Hepatocyte (in vitro differentiated cells): ENCODE data around the gene UBL5. TPM values are rescaled to one million over a fixed set of nuclear protein-coding genes. Genes with fewer than 3 reads are reported as not detected.

ENCODE experiments used
- DNase-seq: peaks from one replicate; pipeline ENCODE4 v3.0.0-alpha.2; 2016; ENCODE audit warnings: low spot score
- H2AFZ ChIP-seq: fragments of 200-600 bp; sonication (generic); 2 replicates; pipeline ENCODE4 v1.6.0; 2016; ENCODE audit warnings: antibody characterized with exemption, mild to moderate bottlenecking
- H3K27ac ChIP-seq: fragments of 200-600 bp; sonication (generic); 2 replicates; pipeline ENCODE4 v1.5.1; 2016; ENCODE audit warnings: mild to moderate bottlenecking
- H3K27me3 ChIP-seq: fragments of 200-600 bp; sonication (generic); 2 replicates; pipeline ENCODE4 v1.6.1; 2016
- H3K36me3 ChIP-seq: fragments of 200-600 bp; sonication (generic); replicated peaks from 2 replicates; pipeline ENCODE4 v1.5.1; 2016; ENCODE audit warnings: low read depth; ENCODE audit not compliant: insufficient read depth
- H3K4me1 ChIP-seq: fragments of 200-600 bp; sonication (generic); 2 replicates; pipeline ENCODE4 v1.5.1; 2016; ENCODE audit warnings: mild to moderate bottlenecking, moderate library complexity; ENCODE audit not compliant: insufficient read depth
- H3K4me2 ChIP-seq: fragments of 200-600 bp; sonication (generic); 2 replicates; pipeline ENCODE4 v1.6.0; 2016
- H3K4me3 ChIP-seq: fragments of 200-600 bp; sonication (generic); 2 replicates; pipeline ENCODE4 v1.5.1; 2016; ENCODE audit warnings: mild to moderate bottlenecking
- H3K79me2 ChIP-seq: fragments of 200-600 bp; sonication (generic); 2 replicates; pipeline ENCODE4 v1.6.0; 2017; ENCODE audit warnings: mild to moderate bottlenecking
- H3K9me2 ChIP-seq: fragments of 200-600 bp; sonication (generic); replicated peaks from 2 replicates; pipeline ENCODE4 v1.6.0; 2017; ENCODE audit warnings: mild to moderate bottlenecking; ENCODE audit not compliant: insufficient read depth
- H3K9me3 ChIP-seq: fragments of 200-600 bp; sonication (generic); 2 replicates; pipeline ENCODE4 v1.5.1; 2016; ENCODE audit warnings: low read depth, mild to moderate bottlenecking
- H4K20me1 ChIP-seq: fragments of 200-600 bp; sonication (generic); 2 replicates; pipeline ENCODE4 v1.6.0; 2016; ENCODE audit warnings: mild to moderate bottlenecking; ENCODE audit not compliant: insufficient read depth, poor library complexity, severe bottlenecking
- CTCF ChIP-seq: fragments of 200-600 bp; sonication (generic); IDR thresholded peaks from 2 replicates; pipeline ENCODE4 v1.5.1; 2016; ENCODE audit warnings: antibody characterized with exemption, mild to moderate bottlenecking; ENCODE audit not compliant: poor library complexity
- EZH2 ChIP-seq: fragments of 200-600 bp; sonication (generic); IDR thresholded peaks from 2 replicates; pipeline ENCODE4 v1.6.1; 2016; ENCODE audit warnings: antibody characterized with exemption, mild to moderate bottlenecking, borderline replicate concordance
- EZH2phosphoT487 ChIP-seq: fragments of 200-600 bp; sonication (generic); IDR thresholded peaks from one replicate; pipeline ENCODE4 v1.6.1; 2018; ENCODE audit warnings: antibody characterized with exemption, mild to moderate bottlenecking, low read depth, moderate library complexity; ENCODE audit not compliant: unreplicated experiment, severe bottlenecking
- WGBS: methylation state at CpG from one replicate; pipeline ENCODE4 v1.1.6; 2016; ENCODE audit warnings: low lambda C conversion rate; ENCODE audit errors: missing lambda C conversion rate; 5-methylcytosine and 5-hydroxymethylcytosine counted together
- polyA plus RNA-seq: library from polyadenylated mRNA; unstranded; fragments of >200 nt; fragmentation: Nextera tagmentation; extraction: Ambion mirVana; gene quantifications from 2 replicates; pipeline ENCODE4 v1.2.1, GENCODE V29; 2016
- small RNA-seq: library from RNA; depleted of rRNA; stranded (forward); fragments of <200 nt; gene quantifications from one replicate; pipeline ENCODE3, GENCODE V24; 2014
- total RNA-seq: library from RNA; depleted of rRNA; stranded (reverse); fragments of >200 nt; gene quantifications from 2 replicates; pipeline ENCODE4 v1.2.3, GENCODE V29; 2014

The UBL5 gene
- total and polyA plus RNA-seq, 2 experiments from 2014 or later = 528 to 613 TPM

- no peak overlapping the region for H3K4me2 ChIP-seq
- H3K27me3 ChIP-seq = no peaks in the 10 kb centered on the region
- H3K4me3 ChIP-seq = no peak overlapping the region
- no peaks in the 10 kb centered on the region for H4K20me1 ChIP-seq
- no peak overlapping the region for H3K27ac ChIP-seq
- H3K9me3 ChIP-seq = no peaks in the 10 kb centered on the region
- H3K79me2 ChIP-seq = no peaks in the 10 kb centered on the region
- DNase-seq = no peak
- H2AFZ ChIP-seq = no peak overlapping the region
- H3K36me3 ChIP-seq = no peaks in the 10 kb centered on the region
- H3K4me1 ChIP-seq = no peaks in the 10 kb centered on the region
- H3K9me2 ChIP-seq = no peaks in the 10 kb centered on the region
- no peak for TF ChIP-seq CTCF
- TF ChIP-seq EZH2 = no peak
- no peak for TF ChIP-seq EZH2phosphoT487
- WGBS = 90% methylated on average over 10 of the region's 10 CpGs
These were observed 50.2 kb downstream of the UBL5 start for GRCh38 chr19:9877780-9878510.

- Histone ChIP-seq H3K9me3 (no peaks in the 10 kb centered on the region), H3K4me1 (no peaks in the 10 kb centered on the region), H3K4me3 (no peak overlapping the region), H3K79me2 (no peaks in the 10 kb centered on the region), H3K27ac (no peak overlapping the region), H3K36me3 (no peaks in the 10 kb centered on the region), H4K20me1 (no peaks in the 10 kb centered on the region), H2AFZ (no peak overlapping the region), H3K9me2 (no peaks in the 10 kb centered on the region), H3K27me3 (no peaks in the 10 kb centered on the region), H3K4me2 (no peak overlapping the region)
- no peak for DNase-seq
- WGBS = 85% methylated on average over 11 of the region's 11 CpGs
- no peak for TF ChIP-seq EZH2phosphoT487
These were observed 50.9 kb downstream of the UBL5 start for GRCh38 chr19:9878511-9879196.

Small RNAs within 50 kb of the gene (small RNA-seq; reads per million reads assigned to genes)
- not detected for gene RF00156

Other genes with a start within 250 kb of the UBL5 start
- gene ZNF121, start 243.4 kb upstream of the UBL5 start, total RNA-seq = 44.9 and 48.0 TPM in 2 replicates
- gene ZNF121, start 243.4 kb upstream of the UBL5 start, polyA plus RNA-seq = 5.4 and 6.1 TPM in 2 replicates
- gene ZNF561, start 206.7 kb upstream of the UBL5 start, total RNA-seq = 40.3 and 52.8 TPM in 2 replicates
- 21.1 and 21.6 TPM in 2 replicates for gene ZNF561, start 206.7 kb upstream of the UBL5 start, polyA plus RNA-seq
- gene ZNF562, start 152.8 kb upstream of the UBL5 start, total RNA-seq = 0.24 and 0.87 TPM in 2 replicates
- 0.94 and 1.3 TPM in 2 replicates for gene ZNF562, start 152.8 kb upstream of the UBL5 start, polyA plus RNA-seq
- gene ZNF846, start 59.2 kb upstream of the UBL5 start, total RNA-seq = 26.0 and 28.4 TPM in 2 replicates
- gene ZNF846, start 59.2 kb upstream of the UBL5 start, polyA plus RNA-seq = 16.9 and 23.3 TPM in 2 replicates
- 28.1 and 33.1 TPM in 2 replicates for gene FBXL12, start 8.8 kb upstream of the UBL5 start, total RNA-seq
- 42.3 and 44.4 TPM in 2 replicates for gene FBXL12, start 8.8 kb upstream of the UBL5 start, polyA plus RNA-seq
- gene PIN1, start 7.4 kb downstream of the UBL5 start, total RNA-seq = 62.1 and 79.0 TPM in 2 replicates
- 123 and 136 TPM in 2 replicates for gene PIN1, start 7.4 kb downstream of the UBL5 start, polyA plus RNA-seq
- 33.1 and 36.8 TPM in 2 replicates for gene OLFM2, start 108.6 kb downstream of the UBL5 start, total RNA-seq
- gene OLFM2, start 108.6 kb downstream of the UBL5 start, polyA plus RNA-seq = 36.5 and 37.0 TPM in 2 replicates
- 1.9 and 2.0 TPM in 2 replicates for gene COL5A3, start 182.6 kb downstream of the UBL5 start, total RNA-seq
- gene COL5A3, start 182.6 kb downstream of the UBL5 start, polyA plus RNA-seq = 0.78 and 2.1 TPM in 2 replicates
- not detected in 2 replicates for gene RDH8, start 185.6 kb downstream of the UBL5 start, total RNA-seq
- gene RDH8, start 185.6 kb downstream of the UBL5 start, polyA plus RNA-seq = not detected in 2 replicates